ENCODE data around the gene CDPF1.

DNA sequence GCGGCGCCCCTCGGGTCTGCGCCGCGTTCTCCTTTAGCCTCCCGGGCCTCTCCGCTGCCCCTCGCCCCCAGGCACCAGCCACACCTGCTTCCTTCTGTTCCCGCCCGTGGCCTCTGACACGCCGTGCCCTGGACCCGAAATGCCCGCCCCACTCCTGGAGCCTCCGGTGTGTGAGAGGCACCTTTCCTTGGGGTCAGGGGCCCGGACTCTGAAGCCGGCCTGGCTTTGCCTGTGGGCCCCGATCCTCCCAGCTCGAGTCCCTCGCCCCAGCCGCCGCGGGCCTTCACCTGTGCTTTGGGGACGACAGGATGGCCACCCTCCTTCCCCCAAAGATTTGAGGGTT, 661 bp upstream of the CDPF1 start:
- TF ChIP-seq POLR2A (IDR thresholded peaks at IDR 0.05; ENCODE audit: low read depth, low read length), result no peak
- no peak for TF ChIP-seq TAF1 (IDR thresholded peaks at IDR 0.05; ENCODE audit: low read depth, low read length)
- no peak for TF ChIP-seq SPI1 (IDR thresholded peaks at IDR 0.05; ENCODE audit: low read depth, low read length)
